Mesenchymal stem cell (in vitro differentiated cells and primary cell): Measurements from ENCODE around the gene PCARE.

Experiments used
- DNase-seq: peaks from one replicate; pipeline ENCODE4 v3.0.0-alpha.2; 2013
- H2AFZ ChIP-seq: one replicate; pipeline ENCODE4 v1.6.1; 2013; ENCODE audit warnings: low read depth, mild to moderate bottlenecking, control low read depth, inconsistent platforms, low read length, moderate library complexity
- H2AK5ac ChIP-seq: 2 replicates; pipeline ENCODE4 v1.6.1; 2013; ENCODE audit warnings: low read length, moderate library complexity, mild to moderate bottlenecking, inconsistent platforms; ENCODE audit not compliant: severe bottlenecking
- H2BK120ac ChIP-seq: one replicate; pipeline ENCODE4 v1.6.1; 2013; ENCODE audit warnings: low read depth, mild to moderate bottlenecking, inconsistent platforms, low read length, moderate library complexity
- H2BK12ac ChIP-seq, 2 experiments: one replicate each; pipeline ENCODE4 v1.6.1; 2013; ENCODE audit warnings: inconsistent platforms in 2 of 2, low read length in 2 of 2, mild to moderate bottlenecking in 2 of 2, moderate library complexity in 2 of 2, control low read depth in 1 of 2
- H2BK15ac ChIP-seq: one replicate; pipeline ENCODE4 v1.6.1; 2013; ENCODE audit warnings: mild to moderate bottlenecking, low read depth, inconsistent platforms; ENCODE audit not compliant: poor library complexity, severe bottlenecking
- H2BK5ac ChIP-seq: 2 replicates; pipeline ENCODE4 v1.6.1; 2013; ENCODE audit warnings: low read depth, mild to moderate bottlenecking, low read length, control low read depth, inconsistent platforms; ENCODE audit not compliant: poor library complexity, severe bottlenecking
- H3K14ac ChIP-seq, 2 experiments: one replicate each; pipeline ENCODE4 v1.6.1; 2013; ENCODE audit warnings: inconsistent platforms in 2 of 2, low read length in 2 of 2, control low read depth in 1 of 2, mild to moderate bottlenecking in 1 of 2, moderate library complexity in 1 of 2
- H3K18ac ChIP-seq, 2 experiments: one replicate each; pipeline ENCODE4 v1.6.1; 2013; ENCODE audit warnings: inconsistent platforms in 2 of 2, low read length in 2 of 2, control low read depth in 1 of 2, low read depth in 1 of 2, mild to moderate bottlenecking in 1 of 2
- H3K23ac ChIP-seq, 2 experiments: one replicate each; pipeline ENCODE4 v1.6.1; 2013; ENCODE audit warnings: inconsistent platforms in 2 of 2, low read length in 2 of 2, mild to moderate bottlenecking in 2 of 2, moderate library complexity in 2 of 2, control low read depth in 1 of 2
- H3K27ac ChIP-seq: 2 replicates; pipeline ENCODE4 v1.5.1; 2013; ENCODE audit warnings: mild to moderate bottlenecking, moderate library complexity, low read length, control low read depth, inconsistent platforms; ENCODE audit not compliant: poor library complexity, severe bottlenecking
- H3K27me3 ChIP-seq, 2 experiments: 2 replicates each; pipeline versions ENCODE4 v1.6.1 to v1.7.0; 2013; ENCODE audit warnings: low read length in 2 of 2, mild to moderate bottlenecking in 2 of 2, moderate library complexity in 2 of 2, control low read depth in 1 of 2, inconsistent platforms in 1 of 2; ENCODE audit not compliant: control insufficient read depth in 1 of 2, insufficient read depth in 1 of 2
- H3K36me3 ChIP-seq, 2 experiments: 2 replicates each; pipeline versions ENCODE4 v1.6.1 to v1.7.0; 2013; ENCODE audit warnings: low read length in 2 of 2, control low read depth in 1 of 2, inconsistent platforms in 1 of 2, low read depth in 1 of 2, mild to moderate bottlenecking in 1 of 2; ENCODE audit not compliant: insufficient read depth in 2 of 2, control insufficient read depth in 1 of 2
- H3K4ac ChIP-seq, 2 experiments: one replicate each; pipeline ENCODE4 v1.6.1; 2013; ENCODE audit warnings: inconsistent platforms in 2 of 2, low read length in 2 of 2, mild to moderate bottlenecking in 2 of 2, moderate library complexity in 2 of 2, control low read depth in 1 of 2, low read depth in 1 of 2
- H3K4me1 ChIP-seq: 2 replicates; pipeline ENCODE4 v1.6.1; 2013; ENCODE audit warnings: low read depth, low read length, control low read depth; ENCODE audit not compliant: control insufficient read depth, insufficient read depth
- H3K4me2 ChIP-seq: 2 replicates; pipeline ENCODE4 v1.6.1; 2013; ENCODE audit warnings: low read length, mild to moderate bottlenecking, inconsistent platforms; ENCODE audit not compliant: poor library complexity, severe bottlenecking
- H3K4me3 ChIP-seq, 2 experiments: 2 replicates each; pipeline versions ENCODE4 v1.5.1 to v1.7.0; 2013; ENCODE audit warnings: low read length in 2 of 2, mild to moderate bottlenecking in 2 of 2, control low read depth in 1 of 2, low read depth in 1 of 2; ENCODE audit not compliant: insufficient read depth in 1 of 2
- H3K79me1 ChIP-seq: replicated peaks from 2 replicates; pipeline ENCODE4 v1.6.1; 2013; ENCODE audit warnings: mild to moderate bottlenecking, control low read depth, low read length, inconsistent platforms; ENCODE audit not compliant: poor library complexity, severe bottlenecking
- H3K9ac ChIP-seq: 2 replicates; pipeline ENCODE4 v1.7.0; 2013; ENCODE audit warnings: mild to moderate bottlenecking, low read length, moderate library complexity
- H3K9me3 ChIP-seq: 2 replicates; pipeline ENCODE4 v1.7.0; 2013; ENCODE audit warnings: mild to moderate bottlenecking, low read length; ENCODE audit not compliant: control insufficient read depth
- H4K8ac ChIP-seq: one replicate; pipeline ENCODE4 v1.6.1; 2013; ENCODE audit warnings: inconsistent platforms, mild to moderate bottlenecking, low read length, moderate library complexity
- H4K91ac ChIP-seq: one replicate; pipeline ENCODE4 v1.6.1; 2013; ENCODE audit warnings: mild to moderate bottlenecking, low read length, inconsistent platforms
- WGBS: methylation state at CpG from one replicate; pipeline ENCODE4 v1.1.7; 2013; ENCODE audit warnings: mixed read lengths; 5-methylcytosine and 5-hydroxymethylcytosine counted together

Gene PCARE

GRCh38 chr2:29047083-29047845 is 27.1 kb downstream of the PCARE start:
- H2BK15ac ChIP-seq: no peak overlapping the region
- DNase-seq: no peak
- H3K9ac ChIP-seq: no peak overlapping the region
- no peaks in the 10 kb centered on the region for H3K79me1 ChIP-seq
- peaks cover 2% of the 10 kb centered on the region for H3K4me1 ChIP-seq
- H2AK5ac ChIP-seq: no peak overlapping the region
- no peak overlapping the region for H2BK120ac ChIP-seq
- no peak overlapping the region for H3K4me2 ChIP-seq
- H3K23ac ChIP-seq: no peak overlapping the region
- H3K27me3 ChIP-seq: peaks cover 7 to 52% of the 10 kb centered on the region in 2 experiments
- no peak overlapping the region for H3K14ac ChIP-seq
- H3K18ac ChIP-seq: no peak overlapping the region
- no peak overlapping the region for H2BK5ac ChIP-seq
- H3K36me3 ChIP-seq: no peaks in the 10 kb centered on the region
- H4K91ac ChIP-seq: no peak overlapping the region
- no peak overlapping the region for H2BK12ac ChIP-seq
- no peak overlapping the region for H3K4me3 ChIP-seq
- H4K8ac ChIP-seq: peak overlapping the region; percentile 14
- H3K27ac ChIP-seq: no peak overlapping the region
- no peak overlapping the region for H3K4ac ChIP-seq
- 88% methylated on average over 9 of the region's 9 CpGs for whole genome bisulfite sequencing
- H3K9me3 ChIP-seq: no peaks in the 10 kb centered on the region
- H2AFZ ChIP-seq: no peak overlapping the region

GRCh38 chr2:29046321-29046720 is 28.0 kb downstream of the PCARE start:
- H3K18ac ChIP-seq: no peak overlapping the region
- H3K4me3 ChIP-seq: no peak overlapping the region
- H3K4me2 ChIP-seq: no peak overlapping the region
- no peaks in the 10 kb centered on the region for H3K79me1 ChIP-seq
- H4K91ac ChIP-seq: no peak overlapping the region
- H2AK5ac ChIP-seq: no peak overlapping the region
- DNase-seq: no peak
- no peaks in the 10 kb centered on the region for H3K9me3 ChIP-seq
- no peak overlapping the region for H3K9ac ChIP-seq
- no peaks in the 10 kb centered on the region for H3K36me3 ChIP-seq
- no peak overlapping the region for H3K27ac ChIP-seq
- no peak overlapping the region for H3K14ac ChIP-seq
- WGBS: 100% methylated on average over 1 of the region's 2 CpGs
- H2BK12ac ChIP-seq: no peak overlapping the region
- no peak overlapping the region for H2BK15ac ChIP-seq
- no peak overlapping the region for H2BK120ac ChIP-seq
- peaks cover 7 to 54% of the 10 kb centered on the region in 2 experiments for H3K27me3 ChIP-seq
- H2BK5ac ChIP-seq: no peak overlapping the region
- no peak overlapping the region for H2AFZ ChIP-seq
- H3K23ac ChIP-seq: no peak overlapping the region
- H3K4me1 ChIP-seq: peaks cover 2% of the 10 kb centered on the region
- no peak overlapping the region for H4K8ac ChIP-seq
- no peak overlapping the region for H3K4ac ChIP-seq

- no peaks in the 10 kb centered on the region for H3K9me3 ChIP-seq
- H4K8ac ChIP-seq: no peak overlapping the region
- DNase-seq: no peak
- no peak overlapping the region for H3K4ac ChIP-seq
- no peak overlapping the region for H3K27ac ChIP-seq
- H2AFZ ChIP-seq: no peak overlapping the region
- H3K27me3 ChIP-seq: peaks cover 7 to 42% of the 10 kb centered on the region in 2 experiments
- no peak overlapping the region for H2BK5ac ChIP-seq
- peaks cover 2% of the 10 kb centered on the region for H3K4me1 ChIP-seq
- H2AK5ac ChIP-seq: no peak overlapping the region
- 94% methylated on average over 4 of the region's 4 CpGs for WGBS
- no peak overlapping the region for H3K18ac ChIP-seq
- H4K91ac ChIP-seq: no peak overlapping the region
- H3K79me1 ChIP-seq: no peaks in the 10 kb centered on the region
- H3K23ac ChIP-seq: no peak overlapping the region
- no peak overlapping the region for H3K14ac ChIP-seq
- H2BK12ac ChIP-seq: no peak overlapping the region
- no peak overlapping the region for H3K4me3 ChIP-seq
- no peak overlapping the region for H2BK15ac ChIP-seq
- H3K36me3 ChIP-seq: no peaks in the 10 kb centered on the region
- no peak overlapping the region for H3K4me2 ChIP-seq
- H2BK120ac ChIP-seq: no peak overlapping the region
- H3K9ac ChIP-seq: no peak overlapping the region
Measured at GRCh38 chr2:29044459-29044858, 29.9 kb downstream of the PCARE start.

- Histone ChIP-seq H3K4me1 (peaks cover 2% of the 10 kb centered on the region), H3K36me3 (no peaks in the 10 kb centered on the region), H3K9me3 (no peaks in the 10 kb centered on the region), H3K18ac (no peak overlapping the region), H4K91ac (no peak overlapping the region), H3K4me3 (no peak overlapping the region), H3K27me3 (peaks cover 7 to 38% of the 10 kb centered on the region in 2 experiments), H2BK120ac (no peak overlapping the region), H3K27ac (no peak overlapping the region), H2BK5ac (no peak overlapping the region), H3K4ac (no peak overlapping the region), H2BK12ac (peak overlapping the region in 1 of 2 experiments; percentile 40), H3K23ac (no peak overlapping the region), H4K8ac (no peak overlapping the region), H3K4me2 (no peak overlapping the region), H2AFZ (no peak overlapping the region), H3K9ac (no peak overlapping the region), H2BK15ac (no peak overlapping the region), H3K79me1 (no peaks in the 10 kb centered on the region), H2AK5ac (no peak overlapping the region), H3K14ac (peak overlapping the region in 1 of 2 experiments; percentile 68)
- DNase-seq: peak; percentile 38
- whole genome bisulfite sequencing: 51% methylated on average over 8 of the region's 9 CpGs
Measured at GRCh38 chr2:29042561-29043075, 31.7 kb downstream of the PCARE start.
